ENCODE data around the gene MOB2. TPM values are rescaled to one million over a fixed set of nuclear protein-coding genes. Genes with fewer than 3 reads are reported as not detected.

MOB2 gene
- total and polyA plus RNA-seq, 9 of the 15 experiments (the other 6 are each of a cell fraction or from before 2014, with no cell fraction given) = 0.17 to 36.8 (median 19.2) TPM

DNA sequence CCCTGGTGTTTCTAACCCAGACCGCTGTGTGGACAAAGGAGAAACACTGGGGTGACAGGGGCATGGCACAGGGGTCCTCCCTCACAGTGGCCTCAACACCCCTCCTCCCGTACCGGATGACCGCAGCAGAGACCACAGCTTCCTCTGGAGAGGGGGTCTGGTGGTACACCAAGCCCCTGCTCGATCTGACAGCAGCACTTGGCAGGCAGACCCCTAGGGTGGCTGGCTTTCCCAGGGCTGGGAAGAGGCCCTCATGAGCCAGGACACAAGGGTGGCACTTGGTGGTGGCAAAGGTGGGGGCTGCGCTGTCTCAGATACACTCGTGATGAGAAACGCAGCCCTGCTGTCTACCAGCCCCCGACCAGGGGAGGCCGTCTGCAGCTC lies 46.8 kb upstream of the MOB2 start (continued):
- no peak for TF ChIP-seq CBX3 (IDR thresholded peaks at IDR 0.05; ENCODE audit: borderline replicate concordance in 1 of 2, low read length in 2 of 2)
- TF ChIP-seq NFIC (IDR thresholded peaks at IDR 0.05) = no peak
- no peak for TF ChIP-seq SP1 (CRISPR knock-in tag; IDR thresholded peaks at IDR 0.05)
- no peak for TF ChIP-seq TCF7 (IDR thresholded peaks at IDR 0.05; ENCODE audit: borderline replicate concordance)

DNA sequence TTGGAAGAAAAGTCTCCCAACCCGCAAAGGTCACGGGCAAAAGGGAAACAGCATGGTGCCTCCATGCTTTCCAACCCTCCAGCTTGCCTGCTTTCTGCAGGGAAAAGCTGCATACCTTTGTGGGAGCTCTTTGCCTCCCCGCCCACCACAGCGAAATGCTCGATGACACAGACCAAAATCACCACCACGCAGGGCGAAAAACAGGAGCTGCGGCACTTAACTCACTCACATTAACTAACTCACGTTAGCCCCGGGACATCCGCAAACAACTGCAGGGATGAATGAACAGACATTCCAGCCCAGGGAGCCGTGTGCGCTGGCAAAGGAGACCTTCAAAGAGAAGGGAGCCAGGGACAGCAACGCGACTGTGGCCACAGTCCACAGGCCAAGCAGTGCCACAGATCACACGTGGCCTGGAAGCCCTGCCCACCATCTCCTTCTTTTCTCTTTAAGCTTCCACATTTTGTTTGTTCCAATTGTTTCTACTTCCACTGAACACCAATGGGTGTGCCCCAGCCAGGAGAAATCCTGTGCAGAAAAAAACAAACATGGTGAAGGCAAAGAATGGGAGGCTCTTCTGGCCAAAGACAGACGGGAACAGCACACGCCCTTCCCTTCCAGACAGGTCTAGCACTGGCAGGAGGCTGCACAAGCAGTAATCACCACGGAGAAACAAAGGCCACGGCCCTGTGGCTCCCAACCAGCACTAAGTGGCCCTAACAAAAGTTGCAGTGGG lies 46.2 kb upstream of the MOB2 start:
- H3K27me3 ChIP-seq (ENCODE audit: control insufficient read depth in 2 of 2, insufficient read depth in 2 of 2, low read length in 2 of 2) = no peaks in the 10 kb centered on the region
- ATAC-seq = no peak

More for the DNA sequence above, 46.2 kb upstream of the MOB2 start:
- in situ Hi-C loops (cut with MboI) = no loop called here
- WGBS (ENCODE audit: insufficient coverage, low coverage, missing lambda C conversion rate) = 89% methylated on average over 17 of the region's 20 CpGs
- DNase-seq (ENCODE audit: extremely low read depth in 1 of 4, low spot score in 3 of 4) (no peak), FAIRE-seq (no peak)
- peaks cover 11% of the 10 kb centered on the region; the same call in 1 of the 3 replicates for H3K36me3 ChIP-seq (ENCODE audit: control insufficient read depth, insufficient read depth, low read length)
- peaks cover 42% of the 10 kb centered on the region; the same call in 2 of the 3 replicates for H3K79me2 ChIP-seq (ENCODE audit: control insufficient read depth, insufficient read depth, low read length)
- no peaks in the 10 kb centered on the region for H3K9me3 ChIP-seq (replicated peaks; ENCODE audit: control insufficient read depth, insufficient read depth, low read depth, low read length)
- H3K9me1 ChIP-seq (ENCODE audit: control insufficient read depth, insufficient read depth, low read length) = peaks cover 12% of the 10 kb centered on the region
- H3K4me3 ChIP-seq = no peak overlapping the region
- no peak overlapping the region for H3K4me2 ChIP-seq (ENCODE audit: insufficient read depth, low read length)
- no TSS peak for BruUV-seq (replicated peaks)
- H3K4me1 ChIP-seq (replicated peaks in 1 of 2; ENCODE audit: control insufficient read depth in 2 of 2, insufficient read depth in 2 of 2, low read length in 2 of 2) = peaks cover 0 to 45% of the 10 kb centered on the region in 2 experiments; a peak in 3 of 5 replicates
- CTCF ChIA-PET (ENCODE audit: low intra/inter-chr PET ratio) = no interaction called here
- peaks cover 40% of the 10 kb centered on the region for H4K20me1 ChIP-seq (replicated peaks; ENCODE audit: control insufficient read depth, insufficient read depth, low read length)
- POLR2A ChIA-PET = interaction anchor here (0.6 to 1.3 kb wide), 3 partner anchors 7 to 135 kb away, joined by 3 to 6 read pairs (median 4); no protein-coding TSS in a partner anchor
- H3K27ac ChIP-seq (ENCODE audit: extremely low read depth, low read depth, low read length) = no peak overlapping the region
- H2AFZ ChIP-seq (ENCODE audit: low read depth, low read length) = no peak overlapping the region
- TF ChIP-seq PURB (CRISPR knock-in tag; IDR thresholded peaks at IDR 0.05; ENCODE audit: low read depth) = no peak
- TF ChIP-seq POLR2AphosphoS5 (IDR thresholded peaks at IDR 0.05; ENCODE audit: control insufficient read depth, insufficient read depth, low read depth, low read length) = no peak
- no peak for TF ChIP-seq ZC3H8 (IDR thresholded peaks at IDR 0.05)
- TF ChIP-seq, protein P1, sequence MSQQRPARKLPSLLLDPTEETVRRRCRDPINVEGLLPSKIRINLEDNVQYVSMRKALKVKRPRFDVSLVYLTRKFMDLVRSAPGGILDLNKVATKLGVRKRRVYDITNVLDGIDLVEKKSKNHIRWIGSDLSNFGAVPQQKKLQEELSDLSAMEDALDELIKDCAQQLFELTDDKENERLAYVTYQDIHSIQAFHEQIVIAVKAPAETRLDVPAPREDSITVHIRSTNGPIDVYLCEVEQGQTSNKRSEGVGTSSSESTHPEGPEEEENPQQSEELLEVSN (IDR thresholded peaks at IDR 0.05; ENCODE audit: borderline replicate concordance in 1 of 2, extremely low read depth in 1 of 2, insufficient read depth in 1 of 2, insufficient read length in 1 of 2, low read depth in 1 of 2, low read length in 1 of 2, poor library complexity in 1 of 2, severe bottlenecking in 1 of 2) = no peak
- no peak for TF ChIP-seq ZFX (CRISPR knock-in tag; IDR thresholded peaks at IDR 0.05)
- TF ChIP-seq MAFF (IDR thresholded peaks at IDR 0.05; ENCODE audit: low read length) = no peak
- TF ChIP-seq NFXL1 (CRISPR knock-in tag; IDR thresholded peaks at IDR 0.05) = no peak
- TF ChIP-seq ZNF347 (CRISPR knock-in tag; IDR thresholded peaks at IDR 0.05; ENCODE audit: low read depth) = no peak
- intact Hi-C loops (cut with micrococcal nuclease) = no loop called here
- H3K9ac ChIP-seq (ENCODE audit: insufficient read depth in 1 of 2, low read depth in 2 of 2, low read length in 2 of 2) = peak overlapping the region in 1 of 2 experiments; percentile 56; a peak in 1 of 4 replicates
